CD4-positive, alpha-beta T cell treated with Interleukin-17A for 4 hours (primary cell): ENCODE results near the gene SEMA3E.
"Not testable (repeated sequence)": the region's sequence is repeated elsewhere in the genome, so short reads cannot be mapped to it uniquely, and the experiment has no call there.

Experiments
- DNase-seq: peaks from one replicate; pipeline ENCODE4 v3.0.0-alpha.2; 2020; ENCODE audit warnings: mixed read lengths

SEMA3E gene

DNA sequence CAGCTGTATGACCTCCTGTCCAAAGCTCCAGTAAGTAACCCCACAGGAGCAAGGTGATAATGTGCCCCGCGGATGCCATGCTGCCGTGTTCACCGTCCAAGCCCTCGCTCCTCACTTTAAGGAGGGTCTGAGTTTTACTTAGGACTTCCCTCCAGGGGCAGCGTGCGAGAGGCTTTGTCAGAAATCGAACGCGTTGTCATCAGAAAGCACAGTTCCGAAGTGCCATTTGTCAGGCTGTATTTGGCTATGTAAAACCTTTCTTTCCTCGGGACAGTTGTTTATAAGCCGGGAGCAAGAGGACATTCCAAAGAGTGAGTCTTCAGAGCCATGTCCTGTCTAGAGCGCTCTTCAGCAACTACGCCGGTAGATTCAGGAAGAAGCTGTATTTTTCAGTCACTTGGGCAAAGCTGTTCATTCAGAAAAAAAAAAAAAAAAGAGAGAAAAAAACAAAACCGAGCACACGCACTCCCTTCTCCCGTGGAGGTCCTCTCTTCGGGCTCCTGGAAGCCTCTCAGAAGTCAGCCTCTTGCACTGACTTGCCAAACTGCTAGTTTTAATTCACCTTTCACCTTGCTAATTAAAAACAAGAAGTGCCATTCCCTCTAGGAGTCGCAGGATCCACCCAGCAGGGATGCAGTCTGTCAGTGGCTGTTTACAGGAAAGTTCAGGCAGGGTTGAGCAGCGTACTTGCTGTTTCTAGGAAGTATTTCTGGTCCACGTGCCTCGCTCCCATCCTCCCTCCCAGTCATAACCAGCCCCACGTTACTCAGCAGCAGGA is at the start of gene SEMA3E:
SEMA3E (minus strand) TSS at position 676 of the 778 bp plus-strand sequence.
- DNase-seq, result no peak

- DNase-seq, result no peak
Measured at GRCh38 chr7:83697804-83698530, 49.0 kb upstream of the SEMA3E start.

- no peak for DNase-seq
Measured at GRCh38 chr7:83696101-83696500, 47.2 kb upstream of the SEMA3E start.

- no peak for DNase-seq
Measured at GRCh38 chr7:83695128-83695960, 46.4 kb upstream of the SEMA3E start.

- no peak for DNase-seq
Measured at GRCh38 chr7:83693256-83693655, 44.3 kb upstream of the SEMA3E start.

DNA sequence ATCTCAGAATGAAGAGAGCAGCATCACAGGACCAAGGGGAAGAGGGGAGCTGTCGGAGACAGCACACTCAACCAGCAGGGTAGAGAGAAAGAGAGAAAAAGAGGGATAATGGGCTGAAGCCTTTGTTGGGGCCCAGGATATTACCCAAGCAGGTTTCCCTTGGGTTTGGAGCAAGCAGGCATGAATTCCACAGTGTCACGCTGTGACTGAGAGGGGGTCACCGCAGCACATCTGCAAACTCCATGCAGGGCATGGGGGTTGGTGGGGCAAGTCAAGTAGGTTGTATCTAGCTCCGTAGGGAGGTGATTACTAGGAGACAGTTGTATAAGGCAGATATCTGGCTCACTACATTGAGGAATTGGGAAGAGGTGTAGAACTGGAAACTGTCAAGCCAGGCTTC is 42.2 kb upstream of the SEMA3E start:
- no peak for DNase-seq

DNA sequence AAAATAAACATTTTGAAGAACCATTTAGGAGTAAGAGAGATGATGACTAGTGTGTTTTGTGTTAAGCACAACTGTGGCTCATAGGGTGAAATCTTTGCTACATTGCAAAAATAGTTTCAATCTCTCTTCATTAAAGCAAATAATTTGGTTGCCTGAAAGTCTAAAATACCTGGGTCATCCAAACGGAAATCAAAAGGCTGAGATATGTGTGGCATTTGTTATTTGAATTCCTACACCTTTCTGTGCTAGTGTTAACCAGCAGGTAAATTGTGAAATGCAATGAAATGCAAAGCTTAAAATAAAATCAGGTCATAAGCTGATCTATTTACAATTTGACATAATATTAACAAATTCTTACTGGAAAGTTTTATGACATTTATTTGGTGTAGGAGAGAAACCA is 40.9 kb upstream of the SEMA3E start:
- no peak for DNase-seq

DNA sequence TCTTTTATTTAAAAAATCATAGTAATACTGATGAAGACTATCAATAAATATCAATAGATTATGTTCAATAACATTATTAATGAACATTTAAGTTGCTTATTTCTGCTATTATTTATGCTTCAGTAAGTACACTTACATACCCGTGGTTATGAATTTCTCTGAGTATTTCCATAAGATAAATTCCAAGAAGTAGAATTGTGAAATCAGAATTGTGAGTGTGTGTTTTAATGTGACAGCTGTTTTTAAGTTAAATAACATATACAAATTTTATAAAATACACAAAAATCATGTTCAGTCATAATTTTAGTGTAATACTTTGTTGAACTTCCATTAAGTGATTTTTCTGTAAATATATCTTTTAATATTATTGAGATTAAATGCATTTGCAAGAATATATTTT is 37.5 kb upstream of the SEMA3E start:
- DNase-seq, result no peak

DNA sequence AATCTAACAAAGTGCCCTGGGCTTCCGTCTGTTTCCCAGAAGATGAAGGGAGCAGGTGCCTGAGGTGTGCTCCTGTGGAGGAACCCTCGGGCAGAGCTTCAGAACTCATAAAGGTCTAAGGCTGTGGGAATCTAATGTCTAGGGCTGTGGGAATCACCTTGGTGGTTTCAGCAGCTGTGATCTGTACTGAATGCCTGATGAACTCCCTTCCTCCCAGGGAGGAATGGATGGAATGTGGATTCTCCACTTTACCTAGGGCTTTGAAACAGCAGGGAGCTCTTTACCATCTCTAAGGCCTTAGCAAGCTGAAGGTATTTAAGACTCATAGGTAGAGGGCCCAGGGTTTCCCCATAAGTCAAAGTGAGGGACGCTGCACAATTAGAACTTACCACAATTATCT is 36.0 kb upstream of the SEMA3E start:
- DNase-seq, result no peak

GRCh38 chr7:83681200-83681778 is 32.4 kb upstream of the SEMA3E start:
- no peak for DNase-seq

GRCh38 chr7:83677180-83677866 is 28.4 kb upstream of the SEMA3E start:
- no peak for DNase-seq

DNA sequence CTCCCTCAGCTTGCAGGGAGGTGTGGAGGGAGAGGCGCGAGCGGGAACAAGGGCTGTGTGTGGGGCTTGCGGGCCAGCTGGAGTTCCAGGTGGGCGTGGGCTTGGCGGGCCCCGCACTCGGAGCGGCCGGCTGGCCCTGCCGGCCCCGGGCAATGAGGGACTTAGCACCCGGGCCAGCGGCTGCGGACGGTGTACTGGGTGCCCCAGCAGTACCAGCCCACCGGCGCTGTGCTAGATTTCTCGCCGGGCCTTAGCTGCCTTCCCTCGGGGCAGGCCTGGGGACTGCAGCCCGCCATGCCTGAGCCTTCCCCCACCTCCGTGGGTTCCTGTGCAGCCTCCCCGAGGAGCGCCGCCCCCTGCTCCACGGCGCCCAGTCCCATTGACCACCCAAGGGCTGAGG is 24.4 kb upstream of the SEMA3E start:
- not testable (repeated sequence) for DNase-seq

DNA sequence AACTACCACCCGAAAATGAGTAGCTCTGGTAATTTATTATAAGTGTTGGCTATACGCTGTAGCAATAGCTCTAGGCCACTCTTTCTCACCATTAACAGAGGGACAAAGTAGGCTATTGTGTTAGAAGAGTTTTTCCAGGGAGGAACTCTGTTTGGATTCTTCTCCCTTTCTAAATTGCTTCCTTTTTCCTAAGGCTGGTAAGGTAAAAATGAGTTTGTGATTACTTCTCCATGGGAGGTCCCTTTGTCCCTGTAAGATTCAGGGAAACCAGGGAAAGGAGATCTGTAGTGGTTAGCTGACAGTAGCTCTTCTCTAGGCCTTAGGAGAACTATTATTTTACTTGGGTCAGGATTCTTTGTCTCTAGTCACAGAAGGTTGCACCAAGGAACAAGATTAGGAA is 23.2 kb upstream of the SEMA3E start:
- no peak for DNase-seq

DNA sequence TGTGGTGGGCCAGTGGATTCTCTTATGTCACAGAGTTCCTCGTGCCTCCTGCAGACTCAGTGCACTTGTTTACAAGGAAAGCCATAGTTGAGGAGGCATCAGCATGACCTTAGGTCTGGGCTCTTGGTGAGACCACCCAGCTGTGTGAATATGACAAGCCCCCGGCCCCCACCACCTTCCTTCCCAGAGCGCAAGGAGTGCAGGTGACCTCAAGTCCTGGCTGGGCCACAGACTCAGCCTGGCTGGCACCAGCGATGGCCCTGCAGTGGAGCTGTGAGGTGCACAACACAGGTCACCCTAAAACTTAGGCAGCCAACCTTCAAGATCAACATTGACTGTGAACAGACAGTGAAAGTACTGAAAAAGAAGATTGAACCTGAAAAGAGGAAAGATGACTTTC is 14.2 kb upstream of the SEMA3E start:
- no peak for DNase-seq

- no peak for DNase-seq
Measured at GRCh38 chr7:83658126-83658525, 9.2 kb upstream of the SEMA3E start.

GRCh38 chr7:83655951-83656556 is 7.1 kb upstream of the SEMA3E start:
- DNase-seq, result no peak

DNA sequence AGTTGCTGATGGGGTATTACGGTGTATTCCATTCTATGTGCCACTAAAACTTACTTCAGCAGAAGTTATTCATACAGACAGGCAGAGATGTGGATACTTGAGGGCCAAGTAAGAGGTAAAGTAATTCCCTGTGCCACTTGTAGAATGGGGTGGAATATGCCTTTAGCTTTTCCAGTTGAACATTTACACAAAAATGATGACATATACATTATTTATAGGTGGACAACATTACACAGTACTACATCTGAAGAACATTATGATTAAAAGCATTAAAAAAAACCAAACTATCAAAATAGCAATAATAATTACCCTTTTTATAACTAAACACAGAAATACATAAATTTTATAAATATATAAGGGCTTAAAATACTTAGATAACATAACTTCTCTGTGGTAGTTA is 3.5 kb upstream of the SEMA3E start:
- no peak for DNase-seq

DNA sequence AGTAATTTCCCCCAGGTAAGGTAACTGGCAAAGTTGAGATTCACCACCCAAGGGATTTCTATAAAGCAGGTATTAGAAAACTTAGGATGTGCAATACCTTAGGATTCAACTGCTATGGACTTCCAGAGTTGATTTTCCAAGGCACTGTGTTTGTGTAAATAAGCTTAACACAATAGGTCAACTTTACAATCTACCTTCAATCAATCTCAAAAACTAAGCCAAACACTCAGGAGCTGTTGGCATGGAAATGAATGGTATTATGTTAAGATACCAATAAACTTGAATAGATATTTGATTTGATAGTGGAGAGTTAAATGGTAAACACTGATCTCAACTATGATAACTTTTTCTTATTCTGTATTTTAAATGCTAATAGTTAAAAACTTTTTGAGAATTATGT is 762 bp upstream of the SEMA3E start:
- DNase-seq, result no peak

- DNase-seq, result no peak
Measured at GRCh38 chr7:83646027-83646426, 2.9 kb downstream of the SEMA3E start.

GRCh38 chr7:83643739-83644138 is 5.2 kb downstream of the SEMA3E start:
- no peak for DNase-seq

- no peak for DNase-seq
Measured at GRCh38 chr7:83643012-83643411, 5.9 kb downstream of the SEMA3E start.
